ENCODE measurements around the gene PACSIN2.
"Not testable (repeated sequence)": the region's sequence is repeated elsewhere in the genome, so short reads cannot be mapped to it uniquely, and the experiment has no call there.

PACSIN2 gene

GRCh38 chr22:42922374-42923191 lies 92.4 kb downstream of the PACSIN2 start:
- DNase-seq: no peak

- no peak for DNase-seq
Measured at GRCh38 chr22:42920101-42920820, 94.7 kb downstream of the PACSIN2 start.

- DNase-seq: no peak
Measured at GRCh38 chr22:42919199-42919598, 95.8 kb downstream of the PACSIN2 start.

- no peak for DNase-seq
Measured at GRCh38 chr22:42918500-42918899, 96.4 kb downstream of the PACSIN2 start.

GRCh38 chr22:42917358-42917757 lies 97.6 kb downstream of the PACSIN2 start:
- DNase-seq: not testable (repeated sequence)

GRCh38 chr22:42915980-42916765 lies 98.8 kb downstream of the PACSIN2 start:
- DNase-seq: no peak

- no peak for DNase-seq
Measured at GRCh38 chr22:42914511-42915076, 100.4 kb downstream of the PACSIN2 start.

- no peak for DNase-seq
Measured at GRCh38 chr22:42913874-42914510, 101.0 kb downstream of the PACSIN2 start.

GRCh38 chr22:42912059-42912458 lies 102.9 kb downstream of the PACSIN2 start:
- DNase-seq: no peak

GRCh38 chr22:42910221-42910942 lies 104.6 kb downstream of the PACSIN2 start:
- DNase-seq: no peak

GRCh38 chr22:42909363-42910058 lies 105.4 kb downstream of the PACSIN2 start:
- DNase-seq: no peak

- no peak for DNase-seq
Measured at GRCh38 chr22:42908374-42908746, 106.6 kb downstream of the PACSIN2 start.

- no peak for DNase-seq
Measured at GRCh38 chr22:42907404-42908373, 107.3 kb downstream of the PACSIN2 start.

- DNase-seq: no peak
Measured at GRCh38 chr22:42906605-42907348, 108.2 kb downstream of the PACSIN2 start.

GRCh38 chr22:42905702-42906183 lies 109.2 kb downstream of the PACSIN2 start:
- DNase-seq: no peak

GRCh38 chr22:42905217-42905616 lies 109.7 kb downstream of the PACSIN2 start:
- no peak for DNase-seq

GRCh38 chr22:42904050-42904449 lies 110.9 kb downstream of the PACSIN2 start:
- DNase-seq: no peak

- no peak for DNase-seq
Measured at GRCh38 chr22:42902875-42903510, 112.0 kb downstream of the PACSIN2 start.

Measured in CD4-positive, alpha-beta T cell treated with Interleukin-17A for 4 hours (primary cell).